HG03469 (cell line): ENCODE results near the gene MTHFD1L.

Experiments used
- ATAC-seq: cut with Tn5 transposase; IDR thresholded peaks from one replicate; pipeline ENCODE4 v1.9.1; 2021; ENCODE audit warnings: mild to moderate bottlenecking, moderate library complexity, moderate number of reproducible peaks; ENCODE audit not compliant: unreplicated experiment

MTHFD1L gene

DNA sequence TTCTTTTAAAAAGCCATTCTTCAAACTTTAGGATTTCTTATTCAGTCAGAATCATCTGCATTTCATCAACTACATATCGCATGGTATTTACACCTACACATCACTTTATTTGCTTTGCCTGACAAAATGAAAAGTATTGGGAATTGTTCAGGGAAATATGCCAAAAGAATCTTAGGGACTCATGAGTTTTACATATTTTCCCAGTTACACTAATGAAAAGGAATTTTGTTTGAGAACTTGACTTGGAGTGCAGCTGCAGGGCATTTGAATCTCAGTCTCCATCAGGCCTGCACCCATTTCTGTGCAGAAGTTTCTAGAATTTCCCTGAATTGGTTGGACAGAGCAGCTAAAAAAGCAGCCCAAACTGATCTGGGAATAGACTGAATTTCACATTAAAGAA lies 65.3 kb downstream of the MTHFD1L start:
- ATAC-seq, result no peak

DNA sequence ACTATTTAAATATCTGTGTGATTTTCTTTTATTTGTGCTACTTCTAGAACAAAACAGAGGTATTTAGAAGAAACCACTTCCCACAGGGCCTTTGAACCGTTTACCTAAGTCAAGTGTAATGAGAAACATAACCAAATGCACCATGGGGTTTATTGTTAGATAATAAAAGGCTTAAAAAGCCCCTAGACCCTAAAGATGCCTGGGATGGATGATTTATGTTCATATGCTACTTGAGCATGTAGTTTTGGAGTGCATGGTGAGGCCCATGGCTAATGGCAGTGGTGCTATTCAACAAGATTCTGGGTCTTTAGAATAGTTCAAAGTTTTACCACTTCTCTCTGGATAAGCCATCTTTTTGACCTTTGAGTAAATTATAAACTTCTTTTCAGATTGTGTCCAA lies 65.9 kb downstream of the MTHFD1L start:
- ATAC-seq, result no peak

DNA sequence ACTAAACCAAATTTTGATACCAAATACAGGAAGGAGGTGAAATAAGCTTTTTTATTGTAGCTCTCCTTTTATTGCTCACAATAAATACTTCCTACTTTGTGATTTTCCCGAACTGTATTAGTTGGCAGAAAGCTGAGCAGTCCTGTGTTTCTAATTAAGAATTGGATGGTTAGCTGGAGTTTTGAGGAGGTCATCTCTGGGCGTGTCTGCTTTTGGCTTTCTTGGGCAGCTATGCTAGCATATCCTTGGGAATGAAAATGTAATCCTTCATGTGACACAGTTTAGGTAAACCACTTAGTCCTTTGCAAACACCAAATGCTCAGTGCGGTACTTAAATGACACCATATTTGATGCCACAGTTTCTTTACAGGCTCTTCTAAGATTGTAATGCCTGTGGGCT lies 67.5 kb downstream of the MTHFD1L start:
- no peak for ATAC-seq

DNA sequence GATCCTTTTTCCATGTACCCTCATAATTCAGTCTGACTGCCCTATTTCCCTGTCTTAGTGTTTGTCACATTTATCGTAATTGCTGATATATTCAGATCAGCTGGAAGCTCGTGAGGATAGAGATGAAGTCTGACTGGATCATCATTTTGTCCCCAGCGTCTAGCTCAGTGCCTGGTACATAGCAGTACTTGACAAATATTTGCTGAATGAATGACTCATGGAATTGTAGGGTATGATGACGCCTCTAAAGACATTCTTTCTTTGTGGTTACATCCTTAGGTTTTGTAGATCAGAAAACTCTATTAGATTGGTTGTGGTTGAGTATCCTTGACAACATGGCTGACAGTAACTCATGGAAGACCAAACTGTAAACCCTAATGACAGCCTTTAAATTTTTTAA lies 68.9 kb downstream of the MTHFD1L start:
- no peak for ATAC-seq

DNA sequence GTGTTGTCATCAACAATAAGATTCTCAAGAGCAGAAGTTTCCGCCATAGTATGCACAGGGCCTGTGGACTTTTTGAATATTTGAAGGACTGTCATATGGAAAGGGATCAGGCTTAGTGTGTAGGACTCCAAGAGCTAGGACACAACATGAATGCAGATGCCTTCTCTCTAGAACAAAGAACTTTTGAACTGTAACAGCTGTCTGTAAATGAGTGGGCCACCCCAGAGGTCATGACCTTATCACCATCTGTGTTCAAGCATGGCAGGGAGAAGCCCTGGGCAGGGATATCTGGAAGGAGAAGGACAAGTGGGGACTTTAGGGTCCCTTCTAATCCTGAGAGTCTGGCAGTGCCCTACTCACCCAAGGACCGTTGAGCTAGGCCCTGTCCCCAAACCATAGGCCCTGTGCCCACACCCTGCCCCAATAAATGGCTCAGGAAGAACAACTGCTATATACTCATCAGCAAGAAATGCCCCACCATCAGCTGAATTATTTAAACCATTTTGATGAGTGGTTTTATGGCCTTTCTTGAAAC lies 70.6 kb downstream of the MTHFD1L start:
- no peak for ATAC-seq

DNA sequence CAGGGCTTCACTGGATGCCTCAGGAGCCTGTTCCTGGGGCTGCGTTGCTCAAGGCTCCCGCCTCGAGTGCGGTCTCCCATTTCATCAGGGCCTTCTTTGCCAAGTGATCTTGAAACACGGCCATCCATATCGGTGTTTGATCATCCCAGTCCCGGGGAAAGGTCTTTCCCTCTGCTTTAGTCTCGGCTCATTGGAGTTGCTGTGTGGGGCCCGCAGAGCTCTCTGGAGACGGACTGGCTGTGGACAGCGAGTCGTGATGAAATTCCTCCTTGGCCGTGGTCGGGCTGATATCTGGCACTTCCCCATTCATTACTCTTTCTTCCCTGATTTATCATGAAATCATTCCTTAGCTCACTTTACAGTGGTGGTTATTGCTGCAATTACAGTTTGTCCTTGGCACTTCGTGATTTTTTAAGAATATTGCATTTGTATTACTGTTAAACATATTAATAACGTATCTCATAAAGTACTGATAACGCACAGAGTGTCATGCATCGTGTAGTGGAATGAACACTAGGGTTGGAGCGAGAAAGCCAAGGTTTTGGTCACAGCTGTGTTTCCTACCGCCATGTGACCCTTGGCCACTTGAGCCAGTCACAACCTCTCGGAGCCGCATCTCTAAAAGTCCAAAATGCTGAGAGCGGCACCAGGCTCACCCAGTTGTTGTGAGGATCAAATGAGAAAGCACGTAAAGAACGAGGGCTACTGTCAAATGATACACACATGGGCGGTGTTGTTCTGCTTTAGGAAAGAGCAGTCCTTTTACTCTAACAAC lies 71.8 kb downstream of the MTHFD1L start:
- ATAC-seq, result no peak

DNA sequence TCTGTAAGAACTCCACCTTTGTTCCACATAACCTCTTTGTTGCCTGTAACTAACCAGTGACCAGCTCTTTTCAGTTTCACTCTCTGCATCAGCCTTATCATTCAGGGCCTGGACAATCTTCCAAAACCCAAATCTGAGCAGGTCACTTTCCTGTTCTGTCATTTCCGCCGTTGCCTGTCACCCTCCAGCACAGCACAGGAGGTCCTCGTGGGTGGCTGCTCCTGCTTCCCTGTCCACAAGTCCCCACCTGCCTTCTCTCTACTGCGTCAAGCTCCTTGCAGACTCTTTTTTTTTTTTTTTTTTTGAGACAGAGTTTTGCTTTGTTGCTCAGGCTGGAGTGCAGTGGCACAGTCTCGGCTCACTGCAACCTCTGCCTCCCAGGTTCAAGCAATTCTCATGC lies 73.9 kb downstream of the MTHFD1L start:
- ATAC-seq, result no peak

DNA sequence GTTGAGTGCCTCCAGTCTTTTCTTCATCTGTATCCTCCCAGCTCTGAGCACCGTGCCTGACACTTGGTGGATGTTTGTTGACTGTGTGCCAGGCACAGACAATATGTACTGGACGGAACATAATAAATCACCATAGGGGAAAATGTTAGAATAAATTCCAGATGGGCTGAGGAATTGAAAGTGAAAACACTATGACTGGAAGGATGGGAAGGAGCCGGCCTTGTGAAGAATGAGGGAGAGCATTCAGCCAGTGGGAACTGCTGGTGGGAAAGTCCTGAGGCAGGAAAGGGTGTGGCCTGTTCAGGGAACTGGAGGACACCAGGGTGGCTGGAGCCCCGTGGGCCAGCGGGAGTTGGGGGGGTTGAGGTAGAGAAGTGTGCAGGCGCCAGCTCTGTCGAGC lies 75.4 kb downstream of the MTHFD1L start:
- no peak for ATAC-seq

DNA sequence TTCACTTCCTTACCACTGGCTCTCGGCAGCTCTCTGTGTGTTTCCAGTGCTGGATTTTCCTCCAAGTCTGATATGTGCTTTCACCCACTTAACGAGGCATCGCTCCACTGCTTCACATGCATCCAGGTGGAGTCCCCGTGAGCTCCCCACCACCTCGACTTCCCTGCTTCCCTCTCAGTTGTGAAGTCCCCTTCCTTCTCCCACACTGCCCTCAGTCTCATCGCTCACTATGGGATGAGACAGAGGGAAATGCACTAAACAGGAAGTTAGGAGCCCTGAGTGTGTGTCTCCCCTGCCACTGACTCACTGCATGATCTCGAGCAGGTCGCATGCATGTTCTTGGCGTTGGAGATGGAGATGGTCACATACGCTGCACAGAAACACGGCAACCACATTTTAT lies 84.0 kb downstream of the MTHFD1L start:
- no peak for ATAC-seq

DNA sequence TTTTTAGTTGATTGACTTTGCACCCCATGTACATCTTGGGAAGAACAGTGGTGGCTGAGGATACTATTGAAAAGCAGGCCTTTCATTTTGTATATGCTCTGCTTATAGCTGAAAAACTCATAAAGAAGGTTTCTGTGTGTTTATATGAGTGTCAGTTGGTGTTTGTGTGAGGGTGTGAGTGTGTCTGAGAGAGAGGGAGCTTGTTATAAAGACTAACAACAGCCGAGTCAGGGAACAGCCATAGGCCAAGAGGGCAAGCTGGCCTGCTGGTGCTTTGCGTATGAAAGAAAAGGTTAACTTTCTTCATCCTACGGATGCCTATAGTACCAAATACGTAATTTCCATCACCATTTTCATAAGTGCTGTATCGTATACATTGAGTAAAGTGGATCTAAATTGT lies 88.3 kb downstream of the MTHFD1L start:
- no peak for ATAC-seq

DNA sequence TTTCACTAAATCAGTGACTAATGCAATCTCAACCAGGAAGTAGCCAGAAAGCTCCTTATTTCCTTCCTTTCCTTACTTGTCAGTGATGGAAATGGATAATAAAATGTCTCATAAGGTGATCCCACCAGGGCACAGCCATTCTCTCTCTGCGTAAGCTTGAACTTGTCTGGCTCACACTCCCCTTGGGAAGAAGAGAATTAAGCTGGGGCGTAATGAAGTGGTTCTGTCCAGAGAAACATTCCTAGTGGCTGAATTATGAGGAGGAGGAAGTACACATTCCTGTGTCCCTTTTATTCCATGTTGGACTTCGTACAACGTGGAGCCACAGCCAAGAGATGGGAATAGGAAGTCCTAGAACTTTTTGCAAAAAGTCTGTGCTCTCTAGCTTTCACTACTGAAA lies 93.7 kb downstream of the MTHFD1L start:
- ATAC-seq, result no peak

DNA sequence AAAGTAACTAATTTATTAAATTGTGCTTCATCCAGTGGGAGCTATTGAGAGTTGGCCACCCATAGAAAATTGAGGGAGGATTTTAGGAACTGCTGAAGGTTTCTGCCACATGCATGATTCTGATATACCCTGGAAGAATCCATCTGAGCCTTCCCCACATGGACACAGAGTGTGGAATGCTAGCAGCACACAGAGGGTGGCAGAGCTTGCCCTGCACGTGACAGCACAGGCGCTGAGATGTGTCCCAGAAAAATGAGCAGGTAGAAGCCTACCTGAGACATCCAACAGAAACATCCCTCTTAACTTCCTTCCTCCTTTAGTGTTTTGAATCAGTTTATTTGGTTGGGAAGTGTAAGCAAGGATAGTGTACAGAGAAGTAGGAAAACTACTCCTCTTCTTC lies 96.9 kb downstream of the MTHFD1L start:
- ATAC-seq, result no peak

DNA sequence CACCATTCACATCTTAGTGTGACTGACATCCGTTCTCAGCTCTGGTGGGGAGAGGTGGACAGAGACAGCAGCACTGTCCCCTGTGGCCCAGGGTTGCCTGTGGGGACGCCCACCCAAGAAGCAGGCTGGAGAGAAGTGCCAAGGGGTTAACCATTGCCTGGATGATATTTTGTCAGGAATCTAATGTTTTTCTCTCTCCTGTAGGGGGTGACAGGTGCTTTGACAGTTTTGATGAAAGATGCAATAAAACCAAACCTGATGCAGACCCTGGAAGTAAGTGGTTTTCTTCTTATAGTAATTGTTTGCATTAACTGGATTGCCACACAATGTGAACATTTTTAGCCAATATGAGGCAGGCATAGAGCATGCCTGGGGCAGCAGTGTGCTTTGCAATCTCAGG lies 99.3 kb downstream of the MTHFD1L start:
- ATAC-seq, result no peak

DNA sequence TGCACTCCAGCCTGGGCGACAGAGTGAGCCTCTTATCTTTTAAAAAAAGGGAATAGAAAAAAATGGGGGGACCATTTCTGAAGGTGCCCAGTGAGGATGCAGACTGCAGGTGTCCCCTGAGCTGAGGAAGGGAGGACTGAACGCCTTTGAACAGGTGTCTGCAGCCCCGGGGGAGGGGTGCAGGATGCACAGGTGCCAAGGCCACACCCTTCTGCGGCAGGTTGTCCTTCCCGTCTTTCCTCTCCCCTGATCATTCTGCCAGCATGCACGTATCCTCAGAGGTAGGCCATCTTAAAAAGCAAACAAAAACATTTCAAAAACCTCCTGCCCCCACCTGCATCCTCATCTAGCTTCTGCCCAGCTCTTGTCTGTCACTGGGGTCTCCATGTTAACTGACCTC lies 101.3 kb downstream of the MTHFD1L start:
- no peak for ATAC-seq

DNA sequence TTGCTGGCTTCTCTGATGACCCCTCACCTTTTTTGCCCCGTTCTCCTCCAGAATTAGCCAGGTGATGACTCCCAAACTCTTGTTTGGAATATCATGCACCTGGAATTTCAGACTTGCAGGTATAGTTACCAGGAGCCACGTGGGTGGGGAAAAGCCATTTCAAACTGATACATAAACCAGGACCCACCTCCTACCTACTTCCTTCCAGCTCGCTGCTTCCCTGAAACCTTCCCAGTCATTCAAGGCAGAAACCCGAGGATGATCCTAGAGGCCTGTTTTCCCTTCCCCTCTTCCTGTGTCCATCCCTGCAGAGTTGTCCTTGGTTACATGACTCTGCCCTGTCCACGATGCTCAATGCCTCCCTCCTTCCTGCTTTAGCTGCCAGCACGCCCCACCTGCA lies 101.9 kb downstream of the MTHFD1L start:
- ATAC-seq, result no peak

DNA sequence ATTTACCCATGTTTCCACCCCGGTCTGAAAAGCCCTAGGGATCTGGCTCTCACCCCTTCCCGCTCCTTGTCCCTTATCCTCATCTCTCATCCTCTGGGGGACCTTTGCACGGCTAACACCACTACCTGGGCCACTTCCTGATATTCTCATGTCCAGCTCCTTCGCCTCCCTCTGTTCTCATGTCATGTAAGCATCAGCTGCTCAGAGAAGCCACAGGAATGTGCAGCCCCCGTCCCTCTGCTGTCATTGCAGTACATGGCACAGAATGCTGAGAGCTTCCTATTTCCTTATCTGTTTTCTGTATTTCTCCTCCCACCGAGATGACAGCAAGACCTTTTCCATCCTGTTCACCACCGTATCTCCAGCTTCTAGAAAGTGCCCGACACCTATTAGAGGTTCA lies 102.4 kb downstream of the MTHFD1L start:
- no peak for ATAC-seq

DNA sequence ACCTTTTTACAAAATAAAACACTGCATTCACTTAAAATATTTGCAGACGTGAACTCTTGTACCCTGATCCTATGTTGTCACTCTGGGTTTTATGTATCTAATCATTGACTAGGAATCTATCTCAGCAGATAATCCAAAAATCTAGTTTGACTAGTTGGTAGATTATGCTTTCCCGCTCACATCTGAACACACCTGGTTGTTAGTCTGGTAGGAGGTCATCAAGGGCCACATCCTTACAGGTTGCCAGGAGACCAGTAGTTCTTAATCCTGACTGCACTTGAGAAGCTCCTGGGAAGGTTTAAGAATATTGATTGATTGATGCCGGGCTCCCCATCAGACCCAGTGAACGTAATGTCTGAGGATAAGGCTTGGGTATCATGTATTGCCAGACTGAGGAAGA lies 104.4 kb downstream of the MTHFD1L start:
- no peak for ATAC-seq

DNA sequence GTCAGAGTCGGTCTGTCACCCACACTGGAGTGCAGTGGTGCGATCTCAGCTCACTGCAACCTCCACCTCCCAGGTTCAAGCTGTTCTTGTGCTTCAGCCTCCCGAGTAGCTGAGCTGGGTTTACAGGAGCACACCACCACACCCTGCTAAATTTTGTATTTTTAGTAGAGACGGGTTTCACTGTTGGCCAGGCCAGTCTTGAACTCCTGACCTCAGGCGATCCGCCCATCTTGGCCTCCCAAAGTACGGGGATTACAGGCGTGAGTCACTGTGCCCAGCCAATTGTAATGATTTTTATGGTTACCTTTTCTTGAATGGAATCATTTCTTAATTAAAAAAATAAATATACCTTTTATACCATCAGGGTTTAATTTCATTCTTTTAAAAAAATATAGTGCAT lies 105.7 kb downstream of the MTHFD1L start:
- ATAC-seq, result no peak

DNA sequence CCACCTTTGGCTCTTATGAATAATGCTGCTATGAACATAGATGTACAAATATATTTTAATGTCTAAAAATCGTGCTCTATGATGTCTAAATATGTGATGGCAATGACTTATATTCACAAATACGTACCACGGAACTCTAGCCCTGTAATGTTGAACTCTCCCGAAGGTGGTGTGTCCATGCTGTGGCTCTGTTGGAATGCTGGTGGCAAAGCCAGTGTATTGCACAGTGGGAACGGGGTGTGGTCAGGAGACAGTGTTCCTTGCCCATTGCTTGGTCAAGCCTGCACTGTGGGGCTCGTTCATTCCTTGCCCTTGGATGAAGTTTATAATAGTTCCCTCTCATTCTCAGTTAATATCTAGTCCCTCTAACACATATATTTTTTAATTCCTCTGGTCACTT lies 109.6 kb downstream of the MTHFD1L start:
- ATAC-seq, result no peak

DNA sequence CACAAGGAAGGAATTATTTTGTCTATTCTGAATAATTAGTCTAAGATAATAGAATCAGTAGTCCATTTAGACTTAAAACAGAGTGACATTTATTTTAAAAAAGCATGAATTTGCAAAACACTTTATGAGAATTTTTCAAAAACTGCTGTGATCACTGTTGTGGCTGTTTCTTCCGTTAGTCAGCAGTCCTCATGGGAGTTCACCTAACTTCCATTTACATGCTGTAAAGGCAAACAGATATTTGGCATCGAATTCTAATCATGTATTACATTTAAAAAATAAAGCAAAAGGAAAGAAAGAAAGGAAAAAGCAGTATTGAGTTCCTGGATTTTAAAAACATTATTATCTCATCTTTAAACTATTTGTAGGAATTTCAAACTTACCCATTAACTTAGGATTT lies 111.8 kb downstream of the MTHFD1L start:
- no peak for ATAC-seq

DNA sequence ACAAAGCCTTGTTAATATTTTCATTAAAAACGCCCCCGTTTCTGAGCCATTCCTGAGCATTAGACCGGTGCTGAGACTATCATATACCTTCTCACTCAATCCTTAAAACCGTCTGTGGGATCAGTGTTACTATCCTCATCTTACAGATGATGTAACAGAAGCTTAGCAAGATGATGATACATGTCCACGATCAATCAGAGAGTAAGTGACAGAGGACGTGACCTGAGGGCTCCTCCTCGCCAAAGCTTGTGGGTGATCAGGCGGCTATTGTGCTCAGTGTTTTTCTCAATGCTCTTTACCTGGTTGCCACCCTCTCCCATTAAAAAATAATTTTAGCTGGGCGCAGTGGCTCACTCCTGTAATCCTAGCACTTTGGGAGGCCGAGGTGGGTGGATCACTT lies 113.1 kb downstream of the MTHFD1L start:
- no peak for ATAC-seq

DNA sequence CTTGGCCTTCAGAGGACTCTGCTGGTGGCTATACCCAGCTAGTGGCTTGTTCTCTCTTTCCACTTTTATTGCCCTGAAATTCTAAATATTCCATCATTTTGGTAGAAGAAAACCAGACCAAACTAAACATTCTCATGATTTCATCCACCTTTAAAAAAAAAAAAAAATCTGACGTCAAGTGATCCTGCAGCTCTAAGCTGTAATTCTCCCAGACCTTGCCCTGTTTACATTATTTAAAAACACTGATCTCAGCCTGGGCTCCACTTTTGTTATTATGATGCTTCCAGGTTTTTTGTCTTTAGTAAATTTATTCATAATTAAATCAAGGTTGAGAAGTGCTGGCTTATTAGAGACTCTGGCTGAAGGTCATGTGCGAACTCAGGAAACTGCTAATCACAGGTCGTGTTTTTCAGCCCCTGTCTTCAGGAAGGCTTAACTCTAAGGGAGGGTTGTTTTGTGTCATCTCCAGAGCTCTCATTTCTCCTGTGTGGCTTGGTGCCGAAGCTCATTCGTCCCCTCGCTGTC lies 114.4 kb downstream of the MTHFD1L start:
- ATAC-seq, result no peak

DNA sequence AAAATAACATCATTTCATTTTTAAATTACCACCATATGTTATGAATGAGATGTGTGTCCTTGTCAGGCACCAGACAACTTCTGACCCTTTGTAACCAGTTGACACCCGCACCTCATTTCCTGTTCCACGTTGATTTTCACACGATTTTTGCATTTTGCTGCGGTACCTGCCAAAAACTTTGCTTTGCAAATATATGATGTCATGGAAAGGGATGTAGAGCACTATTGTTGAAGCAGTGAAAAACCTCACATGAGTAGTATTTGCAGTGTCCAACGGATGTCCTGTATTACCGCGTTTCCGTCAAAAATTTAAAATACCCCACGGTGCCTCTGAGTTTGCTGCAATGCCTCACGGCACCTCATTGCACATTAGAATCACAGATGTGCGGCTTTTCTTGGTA lies 115.6 kb downstream of the MTHFD1L start:
- ATAC-seq, result peak; percentile 69
